Uterine smooth muscle cell (primary cell): ENCODE data around the gene GK. TPM values are rescaled to one million over a fixed set of nuclear protein-coding genes. Genes with fewer than 3 reads are reported as not detected.

ENCODE experiments used
- total RNA-seq: library from RNA; depleted of rRNA; stranded (reverse); fragments of >200 nt; gene quantifications from 2 replicates; pipeline ENCODE4 v1.2.3, GENCODE V29; 2014

Gene GK
- total RNA-seq = 52.5 and 87.0 TPM in 2 replicates

DNA sequence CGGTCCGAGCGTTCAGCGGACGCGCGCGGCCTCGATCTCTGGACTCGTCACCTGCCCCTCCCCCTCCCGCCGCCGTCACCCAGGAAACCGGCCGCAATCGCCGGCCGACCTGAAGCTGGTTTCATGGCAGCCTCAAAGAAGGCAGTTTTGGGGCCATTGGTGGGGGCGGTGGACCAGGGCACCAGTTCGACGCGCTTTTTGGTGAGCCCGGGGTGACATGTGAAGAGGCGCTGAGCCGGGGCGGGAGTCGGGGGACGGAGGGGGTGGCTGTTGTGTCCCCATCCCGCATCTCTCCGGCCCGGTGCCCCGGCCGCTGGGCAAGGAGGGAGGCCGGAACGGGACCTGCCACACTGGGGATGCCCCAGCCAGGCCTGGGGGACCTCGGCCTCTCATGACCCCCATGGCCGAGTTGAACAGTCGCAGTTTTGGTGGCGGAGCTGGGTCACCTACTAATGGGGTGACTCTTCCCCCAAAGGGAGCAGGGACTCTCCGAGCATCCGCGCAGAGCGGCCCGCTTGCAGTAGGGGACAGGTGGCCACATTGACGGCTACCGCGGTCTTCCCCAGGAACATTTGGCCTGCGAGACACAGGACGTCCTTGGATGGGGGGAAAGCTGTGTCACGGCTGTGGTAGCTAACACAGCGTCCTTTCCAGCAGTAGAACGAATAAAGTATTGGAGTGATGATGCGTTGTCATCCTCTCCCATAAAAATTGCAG, at the start of gene GK:
GK (plus strand) TSS at position 9 of the 717 bp plus-strand sequence; CDS start at position 124, 115 bp downstream.

Other genes with a start within 250 kb of the GK start
- gene TASL, start 75.7 kb upstream of the GK start, total RNA-seq = not detected in 2 replicates
- 9.3 and 10.1 TPM in 2 replicates for gene TAB3, start 235.8 kb downstream of the GK start, total RNA-seq